GM18502 (cell line): Measurements from ENCODE around the gene HMOX2.

Experiments
- ATAC-seq: cut with Tn5 transposase; IDR thresholded peaks from one replicate; pipeline ENCODE4 v1.9.1; 2021; ENCODE audit warnings: mild to moderate bottlenecking; ENCODE audit not compliant: unreplicated experiment, poor library complexity

Gene HMOX2

GRCh38 chr16:4475880-4476788 is at the start of gene HMOX2:
Gene HMOX2 (plus strand): TSS chr16:4476398. CDS start chr16:4505525, 29,127 bp downstream.
- peak; percentile 85 for ATAC-seq

- no peak for ATAC-seq
These were observed 49.4 kb upstream of the HMOX2 start for GRCh38 chr16:4426722-4427372.

- ATAC-seq: no peak
These were observed 47.7 kb upstream of the HMOX2 start for GRCh38 chr16:4428500-4428899.

GRCh38 chr16:4431023-4431422 is 45.2 kb upstream of the HMOX2 start:
- no peak for ATAC-seq

GRCh38 chr16:4433228-4433627 is 43.0 kb upstream of the HMOX2 start:
- ATAC-seq: no peak

- ATAC-seq: no peak
These were observed 42.0 kb upstream of the HMOX2 start for GRCh38 chr16:4433914-4434787.

GRCh38 chr16:4435337-4436067 is 40.7 kb upstream of the HMOX2 start:
- ATAC-seq: no peak

- ATAC-seq: no peak
These were observed 38.8 kb upstream of the HMOX2 start for GRCh38 chr16:4437366-4437765.

- ATAC-seq: no peak
These were observed 33.8 kb upstream of the HMOX2 start for GRCh38 chr16:4442371-4442770.

- no peak for ATAC-seq
These were observed 32.9 kb upstream of the HMOX2 start for GRCh38 chr16:4443271-4443670.

- ATAC-seq: no peak
These were observed 32.2 kb upstream of the HMOX2 start for GRCh38 chr16:4443986-4444385.

GRCh38 chr16:4450430-4450829 is 25.8 kb upstream of the HMOX2 start:
- no peak for ATAC-seq

GRCh38 chr16:4450931-4451519 is 25.2 kb upstream of the HMOX2 start:
- no peak for ATAC-seq

GRCh38 chr16:4452674-4453073 is 23.5 kb upstream of the HMOX2 start:
- no peak for ATAC-seq

GRCh38 chr16:4454623-4455022 is 21.6 kb upstream of the HMOX2 start:
- ATAC-seq: no peak

- no peak for ATAC-seq
These were observed 21.1 kb upstream of the HMOX2 start for GRCh38 chr16:4455081-4455480.

- no peak for ATAC-seq
These were observed 20.2 kb upstream of the HMOX2 start for GRCh38 chr16:4455951-4456350.

- no peak for ATAC-seq
These were observed 15.3 kb upstream of the HMOX2 start for GRCh38 chr16:4460936-4461249.

GRCh38 chr16:4461250-4462085 is 14.7 kb upstream of the HMOX2 start:
- ATAC-seq: no peak
